GM21723 (cell line): ENCODE measurements around the gene MDM4.
"Not testable (repeated sequence)": the region's sequence is repeated elsewhere in the genome, so short reads cannot be mapped to it uniquely, and the experiment has no call there.

ENCODE experiments used
- ATAC-seq: cut with Tn5 transposase; IDR thresholded peaks from one replicate; pipeline ENCODE4 v1.9.1; 2021; ENCODE audit warnings: mild to moderate bottlenecking, moderate library complexity; ENCODE audit not compliant: unreplicated experiment

MDM4 gene

GRCh38 chr1:204516180-204516879, at the start of gene MDM4:
Gene MDM4, plus strand, starts transcription at chr1:204516406. Its CDS starts 9,113 bp downstream, at chr1:204525519.
- peak; percentile 74 for ATAC-seq

GRCh38 chr1:204466416-204467405, 49.5 kb upstream of the MDM4 start:
- ATAC-seq = peak; percentile 10

GRCh38 chr1:204468206-204468605, 48.0 kb upstream of the MDM4 start:
- ATAC-seq = no peak

- no peak for ATAC-seq
Observed at GRCh38 chr1:204468766-204469302, 47.4 kb upstream of the MDM4 start.

- no peak for ATAC-seq
Observed at GRCh38 chr1:204469304-204469703, 46.9 kb upstream of the MDM4 start.

GRCh38 chr1:204471687-204472086, 44.5 kb upstream of the MDM4 start:
- ATAC-seq = no peak

GRCh38 chr1:204472660-204473059, 43.5 kb upstream of the MDM4 start:
- ATAC-seq = no peak

- ATAC-seq = no peak
Observed at GRCh38 chr1:204473400-204473965, 42.7 kb upstream of the MDM4 start.

- no peak for ATAC-seq
Observed at GRCh38 chr1:204475656-204476432, 40.4 kb upstream of the MDM4 start.

- ATAC-seq = no peak
Observed at GRCh38 chr1:204476563-204476962, 39.6 kb upstream of the MDM4 start.

- ATAC-seq = no peak
Observed at GRCh38 chr1:204477036-204477740, 39.0 kb upstream of the MDM4 start.

GRCh38 chr1:204478172-204478899, 37.9 kb upstream of the MDM4 start:
- ATAC-seq = no peak

GRCh38 chr1:204478921-204479320, 37.3 kb upstream of the MDM4 start:
- ATAC-seq = no peak

GRCh38 chr1:204479387-204480136, 36.6 kb upstream of the MDM4 start:
- ATAC-seq = no peak

- peak; percentile 57 for ATAC-seq
Observed at GRCh38 chr1:204480515-204480914, 35.7 kb upstream of the MDM4 start.

- ATAC-seq = no peak
Observed at GRCh38 chr1:204483791-204484190, 32.4 kb upstream of the MDM4 start.

GRCh38 chr1:204486513-204487255, 29.5 kb upstream of the MDM4 start:
- ATAC-seq = not testable (repeated sequence)

GRCh38 chr1:204487256-204487615, 29.0 kb upstream of the MDM4 start:
- ATAC-seq = no peak
